ENCODE measurements around the gene ALK. TPM values are rescaled to one million over a fixed set of nuclear protein-coding genes. Genes with fewer than 3 reads are reported as not detected.

ALK gene
- total and polyA plus RNA-seq, 2 experiments from 2014 or later: 0.35 TPM; not detected in 1

DNA sequence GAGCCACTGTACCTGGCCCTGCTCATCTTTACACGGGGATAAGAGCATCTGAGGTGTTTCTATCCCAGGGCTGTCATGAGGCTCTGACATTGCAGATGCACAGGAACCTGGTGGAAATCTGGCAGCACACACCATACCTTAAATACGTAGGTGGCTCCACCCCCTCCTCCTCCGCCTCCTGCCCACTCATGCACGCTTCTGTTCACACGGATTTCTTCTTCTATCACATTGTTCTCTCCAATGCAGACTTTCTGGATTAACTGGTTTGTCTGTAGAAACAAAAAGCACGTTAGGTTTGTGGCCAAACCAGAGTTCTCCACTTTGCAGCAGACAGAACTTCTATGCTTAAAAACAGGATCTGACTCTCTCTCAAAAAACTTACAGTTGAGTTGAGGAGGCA is 688.0 kb downstream of the ALK start:
- no peaks in the 10 kb centered on the region for H3K79me2 ChIP-seq (replicated peaks; ENCODE audit: insufficient read depth)
- H3K9me2 ChIP-seq (ENCODE audit: insufficient read depth): no peaks in the 10 kb centered on the region
- H3K4me3 ChIP-seq: no peak overlapping the region
- H3K4me3 Mint-ChIP-seq: no peak overlapping the region
- H3K4me1 Mint-ChIP-seq: no peaks in the 10 kb centered on the region
- no peak overlapping the region for H3K27ac Mint-ChIP-seq
- no peaks in the 10 kb centered on the region for H3K36me3 ChIP-seq (ENCODE audit: insufficient read depth)
- no peak for DNase-seq (ENCODE audit: low spot score)
- no peak overlapping the region for H2AFZ ChIP-seq
- no peak overlapping the region for H3K4me2 ChIP-seq
- TF ChIP-seq CREB1 (CRISPR knock-in tag; IDR thresholded peaks at IDR 0.05; ENCODE audit: low read depth) (no peak), JUNB (IDR thresholded peaks at IDR 0.05; ENCODE audit: unreplicated experiment) (no peak), NANOG (IDR thresholded peaks at IDR 0.05; ENCODE audit: borderline replicate concordance) (no peak)
- H3K9me3 Mint-ChIP-seq: no peaks in the 10 kb centered on the region; the same call in 2 of the 3 replicates
- no peaks in the 10 kb centered on the region for H3K27me3 ChIP-seq (ENCODE audit: insufficient read depth)
- no peaks in the 10 kb centered on the region for H3F3A ChIP-seq (replicated peaks; ENCODE audit: low read depth)
- H3K27me3 Mint-ChIP-seq (ENCODE audit: insufficient read depth, low read depth, poor library complexity): peaks cover 4% of the 10 kb centered on the region
- H3K27ac ChIP-seq (ENCODE audit: low read depth): no peak overlapping the region
- H3K36me3 Mint-ChIP-seq (ENCODE audit: low read depth): no peaks in the 10 kb centered on the region
- no peak for ATAC-seq
- H4K20me1 ChIP-seq (replicated peaks; ENCODE audit: insufficient read depth): no peaks in the 10 kb centered on the region
- no peaks in the 10 kb centered on the region for H3K4me1 ChIP-seq (ENCODE audit: insufficient read depth)

DNA sequence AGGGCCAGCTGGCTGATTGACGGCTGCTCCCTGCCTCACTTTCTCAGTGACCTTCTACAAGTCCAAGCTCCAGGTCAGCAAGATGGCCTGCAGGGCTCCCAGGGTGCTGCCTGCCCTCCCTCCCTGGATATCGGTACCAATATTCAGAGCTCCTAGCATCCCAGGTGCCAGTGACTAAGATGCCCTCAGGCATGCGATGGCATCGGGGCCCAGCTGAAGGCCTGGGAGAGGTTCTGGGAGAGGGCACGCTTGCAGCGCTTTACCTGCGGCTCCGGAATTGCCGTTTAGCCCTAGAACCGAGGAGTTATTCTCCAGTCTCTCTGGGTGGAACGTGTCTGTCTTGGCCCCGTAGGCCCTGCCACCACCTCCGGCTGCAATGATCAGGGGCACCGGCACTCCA is 689.3 kb downstream of the ALK start:
- no peaks in the 10 kb centered on the region for H4K20me1 ChIP-seq (replicated peaks; ENCODE audit: insufficient read depth)
- H3K4me2 ChIP-seq: no peak overlapping the region
- no peaks in the 10 kb centered on the region for H3K4me1 ChIP-seq (ENCODE audit: insufficient read depth)
- no peak for ATAC-seq
- no peaks in the 10 kb centered on the region for H3K4me1 Mint-ChIP-seq
- no peak overlapping the region for H3K27ac Mint-ChIP-seq
- no peak overlapping the region for H2AFZ ChIP-seq
- TF ChIP-seq ZNF331 (CRISPR knock-in tag; IDR thresholded peaks at IDR 0.05; ENCODE audit: low read depth): no peak
- no peaks in the 10 kb centered on the region for H3K36me3 ChIP-seq (ENCODE audit: insufficient read depth)
- H3K27me3 ChIP-seq (ENCODE audit: insufficient read depth): no peaks in the 10 kb centered on the region
- no peak overlapping the region for H3K27ac ChIP-seq (ENCODE audit: low read depth)
- no peaks in the 10 kb centered on the region for H3K9me2 ChIP-seq (ENCODE audit: insufficient read depth)
- peaks cover 4% of the 10 kb centered on the region for H3K27me3 Mint-ChIP-seq (ENCODE audit: insufficient read depth, low read depth, poor library complexity)
- no peaks in the 10 kb centered on the region for H3F3A ChIP-seq (replicated peaks; ENCODE audit: low read depth)
- DNase-seq (ENCODE audit: low spot score): no peak
- no peaks in the 10 kb centered on the region; the same call in 2 of the 3 replicates for H3K9me3 Mint-ChIP-seq
- no peak overlapping the region for H3K4me3 Mint-ChIP-seq
- H3K36me3 Mint-ChIP-seq (ENCODE audit: low read depth): no peaks in the 10 kb centered on the region
- H3K79me2 ChIP-seq (replicated peaks; ENCODE audit: insufficient read depth): no peaks in the 10 kb centered on the region
- no peak overlapping the region for H3K4me3 ChIP-seq

DNA sequence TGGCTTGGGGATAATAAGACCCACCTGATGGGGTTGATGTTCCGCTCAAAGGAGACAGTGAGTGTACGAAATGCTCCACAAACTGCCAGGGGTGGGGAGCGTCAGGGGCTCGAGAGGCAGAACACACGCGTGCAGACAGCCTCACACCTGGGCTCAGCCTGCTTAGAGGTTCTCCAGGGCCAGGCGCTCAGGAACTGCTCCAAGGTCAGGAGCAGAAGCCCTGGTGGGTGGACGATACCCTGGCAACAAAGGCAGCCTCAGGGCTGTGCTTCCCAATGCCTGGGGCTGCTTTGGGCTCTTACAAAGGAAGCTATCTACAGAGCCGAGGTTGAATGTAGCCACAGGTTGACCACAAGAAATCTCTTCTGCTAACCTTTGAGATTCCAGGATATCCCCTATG is 691.7 kb downstream of the ALK start:
- Histone ChIP-seq H3K27ac (ENCODE audit: low read depth) (no peak overlapping the region), H3K9me2 (ENCODE audit: insufficient read depth) (no peaks in the 10 kb centered on the region), H3F3A (replicated peaks; ENCODE audit: low read depth) (no peaks in the 10 kb centered on the region), H3K4me1 (ENCODE audit: insufficient read depth) (no peaks in the 10 kb centered on the region), H3K4me3 (no peak overlapping the region), H3K4me2 (no peak overlapping the region), H2AFZ (no peak overlapping the region), H3K79me2 (replicated peaks; ENCODE audit: insufficient read depth) (no peaks in the 10 kb centered on the region), H3K27me3 (ENCODE audit: insufficient read depth) (no peaks in the 10 kb centered on the region), H4K20me1 (replicated peaks; ENCODE audit: insufficient read depth) (no peaks in the 10 kb centered on the region), H3K36me3 (ENCODE audit: insufficient read depth) (no peaks in the 10 kb centered on the region)
- no peaks in the 10 kb centered on the region; the same call in 2 of the 3 replicates for H3K9me3 Mint-ChIP-seq
- no peaks in the 10 kb centered on the region for H3K36me3 Mint-ChIP-seq (ENCODE audit: low read depth)
- H3K4me3 Mint-ChIP-seq: no peak overlapping the region
- DNase-seq (ENCODE audit: low spot score): no peak
- no peak overlapping the region for H3K27ac Mint-ChIP-seq
- H3K4me1 Mint-ChIP-seq: no peaks in the 10 kb centered on the region
- no peak for ATAC-seq
- peaks cover 6% of the 10 kb centered on the region for H3K27me3 Mint-ChIP-seq (ENCODE audit: insufficient read depth, low read depth, poor library complexity)
- TF ChIP-seq CREB1 (CRISPR knock-in tag; IDR thresholded peaks at IDR 0.05; ENCODE audit: low read depth): no peak
- no peak for TF ChIP-seq JUNB (IDR thresholded peaks at IDR 0.05; ENCODE audit: unreplicated experiment)
- TF ChIP-seq, protein P1, sequence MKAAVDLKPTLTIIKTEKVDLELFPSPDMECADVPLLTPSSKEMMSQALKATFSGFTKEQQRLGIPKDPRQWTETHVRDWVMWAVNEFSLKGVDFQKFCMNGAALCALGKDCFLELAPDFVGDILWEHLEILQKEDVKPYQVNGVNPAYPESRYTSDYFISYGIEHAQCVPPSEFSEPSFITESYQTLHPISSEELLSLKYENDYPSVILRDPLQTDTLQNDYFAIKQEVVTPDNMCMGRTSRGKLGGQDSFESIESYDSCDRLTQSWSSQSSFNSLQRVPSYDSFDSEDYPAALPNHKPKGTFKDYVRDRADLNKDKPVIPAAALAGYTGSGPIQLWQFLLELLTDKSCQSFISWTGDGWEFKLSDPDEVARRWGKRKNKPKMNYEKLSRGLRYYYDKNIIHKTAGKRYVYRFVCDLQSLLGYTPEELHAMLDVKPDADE (IDR thresholded peaks at IDR 0.05): no peak
- TF ChIP-seq EZH2phosphoT487 (IDR thresholded peaks at IDR 0.05; ENCODE audit: unreplicated experiment): no peak
- TF ChIP-seq POLR2AphosphoS5 (IDR thresholded peaks at IDR 0.05; ENCODE audit: low read depth): no peak
- no peak for TF ChIP-seq ZNF331 (CRISPR knock-in tag; IDR thresholded peaks at IDR 0.05; ENCODE audit: low read depth)
- TF ChIP-seq, protein P2, sequence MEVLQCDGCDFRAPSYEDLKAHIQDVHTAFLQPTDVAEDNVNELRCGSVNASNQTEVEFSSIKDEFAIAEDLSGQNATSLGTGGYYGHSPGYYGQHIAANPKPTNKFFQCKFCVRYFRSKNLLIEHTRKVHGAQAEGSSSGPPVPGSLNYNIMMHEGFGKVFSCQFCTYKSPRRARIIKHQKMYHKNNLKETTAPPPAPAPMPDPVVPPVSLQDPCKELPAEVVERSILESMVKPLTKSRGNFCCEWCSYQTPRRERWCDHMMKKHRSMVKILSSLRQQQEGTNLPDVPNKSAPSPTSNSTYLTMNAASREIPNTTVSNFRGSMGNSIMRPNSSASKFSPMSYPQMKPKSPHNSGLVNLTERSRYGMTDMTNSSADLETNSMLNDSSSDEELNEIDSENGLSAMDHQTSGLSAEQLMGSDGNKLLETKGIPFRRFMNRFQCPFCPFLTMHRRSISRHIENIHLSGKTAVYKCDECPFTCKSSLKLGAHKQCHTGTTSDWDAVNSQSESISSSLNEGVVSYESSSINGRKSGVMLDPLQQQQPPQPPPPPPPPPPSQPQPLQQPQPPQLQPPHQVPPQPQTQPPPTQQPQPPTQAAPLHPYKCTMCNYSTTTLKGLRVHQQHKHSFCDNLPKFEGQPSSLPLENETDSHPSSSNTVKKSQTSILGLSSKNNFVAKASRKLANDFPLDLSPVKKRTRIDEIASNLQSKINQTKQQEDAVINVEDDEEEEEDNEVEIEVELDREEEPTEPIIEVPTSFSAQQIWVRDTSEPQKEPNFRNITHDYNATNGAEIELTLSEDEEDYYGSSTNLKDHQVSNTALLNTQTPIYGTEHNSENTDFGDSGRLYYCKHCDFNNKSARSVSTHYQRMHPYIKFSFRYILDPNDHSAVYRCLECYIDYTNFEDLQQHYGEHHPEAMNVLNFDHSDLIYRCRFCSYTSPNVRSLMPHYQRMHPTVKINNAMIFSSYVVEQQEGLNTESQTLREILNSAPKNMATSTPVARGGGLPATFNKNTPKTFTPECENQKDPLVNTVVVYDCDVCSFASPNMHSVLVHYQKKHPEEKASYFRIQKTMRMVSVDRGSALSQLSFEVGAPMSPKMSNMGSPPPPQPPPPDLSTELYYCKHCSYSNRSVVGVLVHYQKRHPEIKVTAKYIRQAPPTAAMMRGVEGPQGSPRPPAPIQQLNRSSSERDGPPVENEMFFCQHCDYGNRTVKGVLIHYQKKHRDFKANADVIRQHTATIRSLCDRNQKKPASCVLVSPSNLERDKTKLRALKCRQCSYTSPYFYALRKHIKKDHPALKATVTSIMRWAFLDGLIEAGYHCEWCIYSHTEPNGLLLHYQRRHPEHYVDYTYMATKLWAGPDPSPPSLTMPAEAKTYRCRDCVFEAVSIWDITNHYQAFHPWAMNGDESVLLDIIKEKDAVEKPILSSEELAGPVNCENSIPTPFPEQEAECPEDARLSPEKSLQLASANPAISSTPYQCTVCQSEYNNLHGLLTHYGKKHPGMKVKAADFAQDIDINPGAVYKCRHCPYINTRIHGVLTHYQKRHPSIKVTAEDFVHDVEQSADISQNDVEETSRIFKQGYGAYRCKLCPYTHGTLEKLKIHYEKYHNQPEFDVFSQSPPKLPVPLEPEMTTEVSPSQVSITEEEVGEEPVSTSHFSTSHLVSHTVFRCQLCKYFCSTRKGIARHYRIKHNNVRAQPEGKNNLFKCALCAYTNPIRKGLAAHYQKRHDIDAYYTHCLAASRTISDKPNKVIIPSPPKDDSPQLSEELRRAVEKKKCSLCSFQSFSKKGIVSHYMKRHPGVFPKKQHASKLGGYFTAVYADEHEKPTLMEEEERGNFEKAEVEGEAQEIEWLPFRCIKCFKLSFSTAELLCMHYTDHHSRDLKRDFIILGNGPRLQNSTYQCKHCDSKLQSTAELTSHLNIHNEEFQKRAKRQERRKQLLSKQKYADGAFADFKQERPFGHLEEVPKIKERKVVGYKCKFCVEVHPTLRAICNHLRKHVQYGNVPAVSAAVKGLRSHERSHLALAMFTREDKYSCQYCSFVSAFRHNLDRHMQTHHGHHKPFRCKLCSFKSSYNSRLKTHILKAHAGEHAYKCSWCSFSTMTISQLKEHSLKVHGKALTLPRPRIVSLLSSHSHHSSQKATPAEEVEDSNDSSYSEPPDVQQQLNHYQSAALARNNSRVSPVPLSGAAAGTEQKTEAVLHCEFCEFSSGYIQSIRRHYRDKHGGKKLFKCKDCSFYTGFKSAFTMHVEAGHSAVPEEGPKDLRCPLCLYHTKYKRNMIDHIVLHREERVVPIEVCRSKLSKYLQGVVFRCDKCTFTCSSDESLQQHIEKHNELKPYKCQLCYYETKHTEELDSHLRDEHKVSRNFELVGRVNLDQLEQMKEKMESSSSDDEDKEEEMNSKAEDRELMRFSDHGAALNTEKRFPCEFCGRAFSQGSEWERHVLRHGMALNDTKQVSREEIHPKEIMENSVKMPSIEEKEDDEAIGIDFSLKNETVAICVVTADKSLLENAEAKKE (CRISPR knock-in tag; IDR thresholded peaks at IDR 0.05): no peak
- TF ChIP-seq NANOG (IDR thresholded peaks at IDR 0.05; ENCODE audit: borderline replicate concordance): no peak
